Lower leg skin (tissue), 3 donors: ENCODE data around the gene CMBL.

Source experiments
- CTCF ChIP-seq, 3 donors: fragments of 450-650 bp; IDR thresholded peaks; one replicate each; pipeline ENCODE4 v1.5.1; 2016; ENCODE audit warnings: antibody characterized with exemption in 3 of 3, mild to moderate bottlenecking in 3 of 3, moderate library complexity in 2 of 3
- POLR2A ChIP-seq, 2 donors: fragments of 450-650 bp; IDR thresholded peaks; one replicate each; pipeline ENCODE4 v1.6.1; 2016 to 2017; ENCODE audit warnings: antibody characterized with exemption in 2 of 2, mild to moderate bottlenecking in 1 of 2, moderate library complexity in 1 of 2

- TF ChIP-seq POLR2A (IDR thresholded peaks at IDR 0.05) = no peak
- no peak for TF ChIP-seq CTCF (IDR thresholded peaks at IDR 0.05)
These were observed 44.2 kb upstream of the CMBL start for GRCh38 chr5:10351919-10352318.
